ENCODE data around the gene PTPRO. TPM values are rescaled to one million over a fixed set of nuclear protein-coding genes. Genes with fewer than 3 reads are reported as not detected.

The PTPRO gene
- total and polyA plus RNA-seq, 3 donors from 2014 or later = 1.1 to 1.9 (median 1.6) TPM

- WGBS, 2 donors = 93 to 96% methylated on average over 2 of the region's 2 CpGs
- intact Hi-C loops (cut with DNase I; ENCODE audit: low total_unique reads) = no loop called here
- Histone ChIP-seq H3K27ac (no peak overlapping the region), H3K36me3 (ENCODE audit: low read depth, missing control alignments) (no peaks in the 10 kb centered on the region), H3K4me1 (no peaks in the 10 kb centered on the region), H3K9me3 (no peaks in the 10 kb centered on the region), H3K4me3 (no peak overlapping the region), H3K27me3 (no peaks in the 10 kb centered on the region)
- DNase-seq = no peak
- TF ChIP-seq POLR2A (IDR thresholded peaks at IDR 0.05) (no peak), CTCF (IDR thresholded peaks at IDR 0.05) (no peak)
Measured at GRCh38 chr12:15427913-15428312, 105.6 kb downstream of the PTPRO start.

GRCh38 chr12:15428632-15429031 lies 106.3 kb downstream of the PTPRO start:
- TF ChIP-seq POLR2A (IDR thresholded peaks at IDR 0.05) = no peak
- TF ChIP-seq CTCF (IDR thresholded peaks at IDR 0.05) = no peak
- Histone ChIP-seq H3K4me3 (no peak overlapping the region), H3K9me3 (no peaks in the 10 kb centered on the region), H3K27ac (no peak overlapping the region), H3K4me1 (no peaks in the 10 kb centered on the region), H3K36me3 (ENCODE audit: low read depth, missing control alignments) (no peaks in the 10 kb centered on the region), H3K27me3 (no peaks in the 10 kb centered on the region)
- DNase-seq = no peak
- WGBS, 2 donors = 59 to 61% methylated on average over 2 of the region's 2 CpGs
- intact Hi-C loops (cut with DNase I; ENCODE audit: low total_unique reads) = no loop called here

- Histone ChIP-seq H3K4me1 (no peaks in the 10 kb centered on the region), H3K36me3 (ENCODE audit: low read depth, missing control alignments) (no peaks in the 10 kb centered on the region), H3K4me3 (no peak overlapping the region), H3K9me3 (no peaks in the 10 kb centered on the region), H3K27me3 (no peaks in the 10 kb centered on the region), H3K27ac (no peak overlapping the region)
- no peak for TF ChIP-seq CTCF (IDR thresholded peaks at IDR 0.05)
- no peak for TF ChIP-seq POLR2A (IDR thresholded peaks at IDR 0.05)
- WGBS, 2 donors = 96 to 98% methylated on average over 1 of the region's 1 CpG
- DNase-seq = no peak
- intact Hi-C loops (cut with DNase I; ENCODE audit: low total_unique reads) = no loop called here
Measured at GRCh38 chr12:15429262-15429661, 107.0 kb downstream of the PTPRO start.

- DNase-seq = no peak
- WGBS, 2 donors = 90 to 98% methylated on average over 2 of the region's 2 CpGs
- Histone ChIP-seq H3K9me3 (no peaks in the 10 kb centered on the region), H3K4me1 (no peaks in the 10 kb centered on the region), H3K27ac (no peak overlapping the region), H3K27me3 (no peaks in the 10 kb centered on the region), H3K36me3 (ENCODE audit: low read depth, missing control alignments) (no peaks in the 10 kb centered on the region), H3K4me3 (no peak overlapping the region)
- intact Hi-C loops (cut with DNase I; ENCODE audit: low total_unique reads) = no loop called here
- TF ChIP-seq POLR2A (IDR thresholded peaks at IDR 0.05) = no peak
- no peak for TF ChIP-seq CTCF (IDR thresholded peaks at IDR 0.05)
Measured at GRCh38 chr12:15435597-15435996, 113.3 kb downstream of the PTPRO start.

- H3K27me3 ChIP-seq = no peaks in the 10 kb centered on the region
- 90 to 92% methylated on average over 9 of the region's 9 CpGs for WGBS, 2 donors
- no peaks in the 10 kb centered on the region for H3K9me3 ChIP-seq
- DNase-seq = no peak
- no peak overlapping the region for H3K27ac ChIP-seq
- TF ChIP-seq POLR2A (IDR thresholded peaks at IDR 0.05) = no peak
- TF ChIP-seq CTCF (IDR thresholded peaks at IDR 0.05) = no peak
- H3K4me1 ChIP-seq = no peaks in the 10 kb centered on the region
- no peak overlapping the region for H3K4me3 ChIP-seq
- intact Hi-C loops (cut with DNase I; ENCODE audit: low total_unique reads) = no loop called here
- H3K36me3 ChIP-seq (ENCODE audit: low read depth, missing control alignments) = no peaks in the 10 kb centered on the region
Measured at GRCh38 chr12:15439459-15439858, 117.2 kb downstream of the PTPRO start.
